Activated T-helper 17 cell treated with anti-CD3 and anti-CD28 coated beads, Interleukin-2, amount 50 U/mL, for 72 hours (primary cell): ENCODE measurements around the gene SNX30. TPM values are rescaled to one million over a fixed set of nuclear protein-coding genes. Genes with fewer than 3 reads are reported as not detected.
A peak's percentile ranks its signal among the peaks of the same experiment; 100 is the strongest.

Source experiments
- ATAC-seq: fragments of 150-1000 bp; cut with Tn5 transposase; replicated peaks from 2 replicates; pipeline ENCODE4 v1.10.0; 2021; ENCODE audit warnings: mild to moderate bottlenecking, moderate library complexity
- H3K27ac Mint-ChIP-seq: one replicate; pipeline ENCODE4 v1.8.0; 2022; ENCODE audit warnings: mixed read lengths
- H3K27me3 Mint-ChIP-seq: one replicate; pipeline ENCODE4 v1.8.0; 2022; ENCODE audit warnings: mixed read lengths
- H3K36me3 Mint-ChIP-seq: one replicate; pipeline ENCODE4 v1.8.0; 2022; ENCODE audit warnings: low read depth, mild to moderate bottlenecking, mixed read lengths
- H3K4me1 Mint-ChIP-seq: one replicate; pipeline ENCODE4 v1.8.0; 2022; ENCODE audit warnings: mixed read lengths
- H3K4me3 Mint-ChIP-seq: one replicate; pipeline ENCODE4 v1.8.0; 2022; ENCODE audit warnings: mild to moderate bottlenecking, mixed read lengths
- H3K9me3 Mint-ChIP-seq: one replicate; pipeline ENCODE4 v1.8.0; 2022; ENCODE audit warnings: mixed read lengths
- total RNA-seq, 2 donors: library from RNA; stranded (reverse); gene quantifications; one replicate each; pipeline ENCODE4 v1.2.3, GENCODE V29; 2022

The SNX30 gene
- total RNA-seq, 2 donors from 2014 or later, result 3.5 to 7.2 TPM

DNA sequence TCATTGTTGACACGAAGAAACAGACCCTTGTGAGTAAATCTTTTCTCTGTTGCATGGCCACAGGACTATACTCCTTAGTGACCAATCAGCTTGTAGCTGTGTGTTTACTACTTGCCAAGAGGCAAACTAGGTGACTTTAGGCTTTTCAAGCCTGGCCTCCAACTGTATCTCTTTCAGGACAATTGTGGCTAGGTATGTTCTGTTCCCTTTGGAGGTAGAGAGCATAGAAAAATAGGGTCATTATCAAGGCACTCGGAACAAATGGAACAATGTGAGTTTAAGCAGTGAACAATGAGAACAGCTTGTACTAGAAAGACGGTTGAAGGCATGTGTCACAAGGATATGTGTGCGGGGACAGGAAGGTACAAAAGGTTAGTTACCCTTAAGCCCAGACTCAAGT lies 92.0 kb downstream of the SNX30 start:
- no peak overlapping the region for H3K4me3 Mint-ChIP-seq
- H3K9me3 Mint-ChIP-seq, result no peaks in the 10 kb centered on the region
- peaks cover 25% of the 10 kb centered on the region for H3K36me3 Mint-ChIP-seq
- no peaks in the 10 kb centered on the region for H3K27me3 Mint-ChIP-seq
- no peak for ATAC-seq
- H3K27ac Mint-ChIP-seq, result peak overlapping the region; percentile 30
- H3K4me1 Mint-ChIP-seq, result peaks cover 12% of the 10 kb centered on the region

DNA sequence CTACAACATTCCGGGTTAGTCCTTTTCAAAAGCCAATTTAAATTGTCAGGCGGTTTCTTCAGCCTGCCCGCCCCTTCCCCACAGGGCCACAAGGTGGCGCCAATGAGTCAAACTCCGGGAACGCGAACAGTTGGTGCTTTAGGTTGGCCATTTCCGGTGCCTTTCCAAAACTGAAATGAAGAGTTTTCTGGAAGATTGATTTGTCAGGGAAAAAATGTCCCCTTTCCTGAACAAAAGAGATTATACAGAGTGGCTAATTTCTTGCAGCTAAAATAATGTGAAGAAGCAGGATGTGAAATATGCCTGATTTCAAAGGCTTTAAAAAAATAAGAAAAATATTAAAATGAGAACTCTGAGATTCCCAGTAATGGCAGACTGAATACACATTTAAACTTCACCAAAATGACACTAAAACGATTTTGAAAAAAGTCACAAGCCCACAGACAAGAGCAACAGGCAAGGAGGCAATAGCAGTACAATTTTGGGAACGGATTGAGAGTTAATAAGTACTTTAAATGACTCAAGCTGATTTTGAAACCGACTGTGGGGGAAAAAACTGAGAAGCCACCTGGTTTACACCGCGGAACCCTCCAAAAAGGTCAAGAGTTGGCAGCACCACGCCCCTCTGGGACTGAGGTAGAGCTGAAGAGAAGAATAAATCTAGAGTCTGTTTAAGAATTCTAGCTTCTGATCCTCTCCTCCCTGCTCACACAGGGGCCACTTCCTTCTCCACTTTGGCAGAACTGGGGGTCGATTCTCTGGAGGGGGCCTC lies 94.4 kb downstream of the SNX30 start:
- Mint-ChIP-seq H3K4me1 (peaks cover 12% of the 10 kb centered on the region), H3K27ac (peak overlapping the region; percentile 53), H3K27me3 (no peaks in the 10 kb centered on the region), H3K4me3 (peak overlapping the region; percentile 49), H3K36me3 (peaks cover 4% of the 10 kb centered on the region), H3K9me3 (no peaks in the 10 kb centered on the region)
- ATAC-seq, result peak; percentile 78

DNA sequence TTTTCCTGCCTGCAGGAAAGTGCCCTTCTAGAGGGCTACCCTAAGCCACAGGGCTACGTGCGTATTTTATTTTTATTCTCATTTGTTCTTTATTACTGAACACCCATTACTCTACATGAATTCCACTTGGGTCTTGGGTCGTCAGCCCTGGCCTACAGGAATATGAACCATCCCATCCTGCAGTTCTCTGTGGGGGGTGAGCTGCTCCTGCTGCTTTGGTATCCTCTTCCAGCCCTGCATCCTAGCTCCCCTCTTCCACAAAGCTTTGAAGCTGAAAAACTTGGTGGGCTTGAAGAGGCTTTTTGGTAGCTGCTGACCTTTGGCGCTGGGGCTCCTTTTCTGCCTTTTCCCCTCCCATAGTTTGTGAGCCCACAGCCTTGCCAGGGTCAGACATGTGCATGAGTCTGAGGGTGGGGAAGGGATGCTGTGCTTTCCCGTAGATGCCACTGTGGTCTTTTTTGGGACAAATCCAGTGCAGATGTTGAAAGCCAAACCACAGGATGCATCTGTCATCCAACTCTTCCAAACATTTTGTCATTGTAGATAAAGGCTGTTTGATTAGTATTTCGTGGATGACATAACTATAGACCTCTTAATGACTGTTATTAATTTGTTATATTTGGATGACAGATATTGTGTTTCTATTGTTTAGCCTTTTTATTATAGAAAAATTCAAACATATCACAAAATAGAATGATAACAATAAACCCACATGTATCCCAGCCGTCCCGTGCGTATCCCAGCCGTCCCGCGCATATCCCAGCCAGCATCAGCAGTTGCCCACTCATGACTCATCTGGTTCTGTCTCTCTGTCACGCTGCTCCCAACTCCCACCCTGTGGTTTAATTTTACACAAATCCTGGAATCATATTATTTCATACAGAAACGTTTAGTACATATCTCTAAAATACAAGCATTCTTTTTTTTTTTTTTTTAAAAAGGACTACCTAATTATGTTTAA lies 96.2 kb downstream of the SNX30 start:
- Mint-ChIP-seq H3K9me3 (no peaks in the 10 kb centered on the region), H3K27me3 (no peaks in the 10 kb centered on the region), H3K4me3 (no peak overlapping the region), H3K27ac (no peak overlapping the region), H3K36me3 (peaks cover 11% of the 10 kb centered on the region), H3K4me1 (peaks cover 12% of the 10 kb centered on the region)
- no peak for ATAC-seq

DNA sequence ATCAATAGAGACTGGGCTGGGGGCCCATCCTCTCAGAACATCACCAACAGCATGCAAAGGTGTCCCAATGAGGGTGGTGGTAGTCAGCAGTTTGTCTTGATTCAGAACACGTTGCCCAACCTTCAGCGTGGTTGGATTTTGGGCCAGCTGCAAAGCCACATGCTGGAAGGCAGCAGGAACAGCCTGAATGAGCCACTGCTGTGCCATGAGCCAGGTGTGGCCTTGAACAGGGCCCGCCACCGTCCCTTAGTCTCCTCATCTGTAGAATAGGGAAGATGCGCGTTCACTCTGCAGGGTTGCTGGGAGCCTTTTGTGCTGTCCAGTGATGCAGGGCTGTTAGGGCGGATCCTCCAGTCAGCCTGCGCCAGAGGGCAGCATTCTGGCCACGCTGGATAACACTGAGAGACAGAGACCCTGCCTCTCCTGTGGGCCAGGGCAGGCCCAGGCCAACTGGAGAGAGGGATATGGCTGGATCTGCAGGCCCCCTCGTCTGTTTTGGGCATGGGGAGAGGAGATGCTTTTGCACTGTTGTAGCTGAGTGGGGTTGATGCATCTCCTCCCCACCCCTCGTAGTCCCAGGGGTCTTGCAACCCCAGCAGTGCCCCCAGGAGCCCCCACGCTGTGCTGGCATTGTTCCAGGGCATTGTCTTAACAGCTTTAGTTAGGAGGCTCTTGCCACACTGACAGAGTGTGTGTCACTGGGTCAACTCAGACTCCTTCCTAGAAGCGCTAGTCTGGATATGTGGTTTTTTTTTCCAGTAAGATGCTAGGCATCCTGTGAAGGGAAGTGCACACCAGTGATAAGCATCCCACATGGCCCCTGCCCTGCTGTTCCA lies 98.0 kb downstream of the SNX30 start:
- peaks cover 15% of the 10 kb centered on the region for H3K36me3 Mint-ChIP-seq
- no peaks in the 10 kb centered on the region for H3K9me3 Mint-ChIP-seq

DNA sequence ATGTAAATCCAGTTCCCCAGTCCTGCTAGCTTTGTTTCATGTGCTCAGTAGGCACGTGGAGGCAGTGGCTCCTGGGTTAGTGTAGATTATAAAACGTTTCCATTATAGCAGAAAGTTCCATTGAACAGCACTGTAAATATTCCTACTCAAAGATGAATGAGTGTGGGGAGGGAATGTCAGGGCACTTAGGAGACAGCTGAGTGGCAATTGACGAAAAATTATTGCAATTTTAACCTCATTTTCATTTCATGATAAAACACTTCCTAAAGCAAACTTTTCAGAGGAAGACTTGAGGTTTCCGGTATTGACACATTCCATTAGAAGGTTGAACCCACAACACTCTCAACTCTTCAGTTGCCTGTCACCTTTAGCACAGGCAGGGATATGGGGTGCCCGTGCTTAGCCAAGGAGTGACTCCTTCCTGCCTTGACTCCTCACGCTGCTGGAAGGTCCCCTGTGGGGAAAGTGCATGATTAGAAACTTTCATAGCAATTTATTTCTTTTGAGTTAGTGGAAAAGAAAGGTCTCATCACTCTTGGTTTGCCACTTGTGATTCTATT lies 98.9 kb downstream of the SNX30 start:
- no peaks in the 10 kb centered on the region for H3K9me3 Mint-ChIP-seq
- ATAC-seq, result peak; percentile 71
- no peak overlapping the region for H3K4me3 Mint-ChIP-seq
- no peak overlapping the region for H3K27ac Mint-ChIP-seq
- H3K4me1 Mint-ChIP-seq, result peaks cover 5% of the 10 kb centered on the region
- peaks cover 15% of the 10 kb centered on the region for H3K36me3 Mint-ChIP-seq
- no peaks in the 10 kb centered on the region for H3K27me3 Mint-ChIP-seq

More for the DNA sequence above, 98.0 kb downstream of the SNX30 start:
- Mint-ChIP-seq H3K4me1 (peaks cover 12% of the 10 kb centered on the region), H3K4me3 (no peak overlapping the region), H3K27me3 (no peaks in the 10 kb centered on the region), H3K27ac (no peak overlapping the region)
- ATAC-seq, result no peak

DNA sequence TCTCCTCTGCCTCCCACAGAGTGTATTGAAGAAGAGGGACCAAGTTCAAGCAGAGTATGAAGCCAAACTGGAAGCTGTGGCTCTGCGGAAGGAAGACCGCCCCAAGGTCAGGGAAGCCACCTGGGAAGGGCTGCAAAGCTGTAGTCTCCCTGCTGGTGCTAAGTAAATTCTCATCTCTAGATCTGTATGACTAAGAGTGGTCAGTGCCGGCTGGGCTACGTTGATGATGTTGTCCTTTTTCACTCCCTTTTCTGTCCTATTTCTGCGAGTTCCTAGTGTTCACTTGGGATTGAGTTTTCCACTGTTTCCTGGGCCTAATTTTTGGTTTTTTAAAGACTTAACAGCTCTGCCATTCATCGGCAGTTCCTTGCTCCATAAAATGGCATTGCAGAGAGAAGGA lies 100.3 kb downstream of the SNX30 start:
- Mint-ChIP-seq H3K9me3 (no peaks in the 10 kb centered on the region), H3K4me1 (no peaks in the 10 kb centered on the region), H3K27me3 (no peaks in the 10 kb centered on the region), H3K27ac (no peak overlapping the region), H3K4me3 (no peak overlapping the region), H3K36me3 (peaks cover 15% of the 10 kb centered on the region)
- ATAC-seq, result no peak

DNA sequence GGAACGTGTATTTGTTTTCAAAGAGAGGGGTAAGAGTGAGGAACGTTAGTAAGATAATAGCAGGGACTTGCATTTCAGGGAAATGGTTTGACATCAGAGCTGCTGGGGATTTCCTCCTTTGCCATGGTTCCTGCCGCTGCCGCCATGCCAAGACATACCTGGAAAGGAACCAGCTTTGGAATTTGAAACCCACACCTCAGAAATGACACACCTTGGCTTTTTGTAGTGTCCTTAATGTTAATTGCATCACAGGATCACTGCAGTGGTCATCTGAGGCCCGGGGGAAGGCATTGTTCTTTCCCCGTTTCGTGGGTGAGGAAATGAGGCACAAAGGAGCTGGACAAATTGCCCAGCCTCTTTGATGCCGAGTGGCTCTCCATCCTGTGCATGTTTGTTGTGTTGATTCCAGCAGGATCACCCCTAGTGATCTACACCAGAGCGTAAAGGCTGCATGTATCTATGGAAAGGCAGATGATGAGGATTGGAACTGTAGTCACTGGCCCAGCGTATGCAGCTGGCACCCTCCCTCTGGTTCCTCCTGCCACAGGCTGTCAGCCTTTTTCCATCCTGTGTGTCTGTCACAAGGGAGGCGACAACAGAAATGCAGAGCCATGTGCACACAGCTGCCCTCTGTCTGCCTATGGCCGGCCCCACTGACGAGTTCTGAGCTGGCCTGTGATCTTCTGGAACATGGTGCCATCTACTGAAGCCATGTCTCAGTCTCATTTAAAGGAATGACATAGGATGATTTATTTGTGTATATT lies 102.4 kb downstream of the SNX30 start:
- no peak overlapping the region for H3K27ac Mint-ChIP-seq
- no peak for ATAC-seq

DNA sequence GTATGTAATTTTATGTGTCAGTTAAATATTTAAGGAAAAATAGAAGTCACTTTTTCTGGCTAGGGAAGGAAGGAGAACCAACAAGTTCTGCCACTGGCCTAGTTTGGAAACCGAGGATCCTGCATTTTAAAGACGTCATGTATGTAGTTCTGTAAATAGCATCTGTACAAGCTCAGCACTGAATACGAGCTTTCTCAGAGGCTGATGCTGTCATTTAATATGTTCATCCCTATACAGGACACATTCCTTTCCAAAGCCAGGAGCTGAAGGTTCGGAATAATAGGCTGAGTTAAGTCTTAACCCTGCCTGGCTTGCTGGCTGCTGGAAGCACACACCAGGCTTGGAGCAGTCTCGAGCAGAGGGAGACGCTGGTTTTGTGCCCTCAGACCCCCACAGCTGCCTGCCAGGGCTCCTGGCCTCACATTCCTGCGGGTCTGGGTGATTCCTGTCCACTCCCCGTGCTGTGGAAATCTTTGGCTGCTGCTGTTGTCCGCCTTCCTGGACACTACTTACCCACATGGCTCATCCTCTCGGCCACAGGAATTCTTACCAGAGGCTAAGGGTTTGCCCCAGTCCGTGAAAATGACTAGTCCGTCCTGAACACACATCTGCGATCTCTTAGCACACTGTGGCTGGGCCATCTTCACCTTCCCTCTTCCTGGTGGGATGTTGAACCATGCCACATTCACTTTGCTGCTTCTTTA lies 103.5 kb downstream of the SNX30 start:
- no peak overlapping the region for H3K4me3 Mint-ChIP-seq
- no peaks in the 10 kb centered on the region for H3K4me1 Mint-ChIP-seq
- ATAC-seq, result no peak
- no peaks in the 10 kb centered on the region for H3K27me3 Mint-ChIP-seq
- no peak overlapping the region for H3K27ac Mint-ChIP-seq
- H3K9me3 Mint-ChIP-seq, result no peaks in the 10 kb centered on the region
- H3K36me3 Mint-ChIP-seq, result peaks cover 15% of the 10 kb centered on the region

More for the DNA sequence above, 102.4 kb downstream of the SNX30 start:
- H3K36me3 Mint-ChIP-seq, result peaks cover 15% of the 10 kb centered on the region
- H3K27me3 Mint-ChIP-seq, result no peaks in the 10 kb centered on the region
- no peaks in the 10 kb centered on the region for H3K9me3 Mint-ChIP-seq
- H3K4me1 Mint-ChIP-seq, result no peaks in the 10 kb centered on the region
- H3K4me3 Mint-ChIP-seq, result no peak overlapping the region

DNA sequence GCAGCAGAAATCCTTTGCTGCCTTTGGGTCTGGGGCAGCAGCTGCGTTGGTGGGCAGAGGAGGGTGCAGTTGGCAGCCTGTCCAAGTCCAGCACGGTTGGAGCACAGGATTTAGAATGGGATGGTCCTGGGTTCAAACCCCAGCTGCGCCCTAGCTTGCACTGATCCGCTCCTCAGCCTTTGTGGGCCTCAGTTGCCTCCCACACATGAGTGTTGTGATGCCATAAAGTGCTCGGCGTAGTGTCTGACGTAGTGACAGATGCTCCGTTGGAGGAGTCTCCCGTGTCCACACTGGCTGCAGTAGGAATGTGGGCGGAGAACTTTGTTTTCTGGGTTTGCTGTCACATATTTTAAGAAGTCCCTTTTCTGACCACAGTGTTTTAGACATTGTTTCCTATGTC lies 104.1 kb downstream of the SNX30 start:
- ATAC-seq, result no peak
- Mint-ChIP-seq H3K4me3 (no peak overlapping the region), H3K4me1 (no peaks in the 10 kb centered on the region), H3K9me3 (no peaks in the 10 kb centered on the region), H3K27ac (peak overlapping the region; percentile 54), H3K27me3 (no peaks in the 10 kb centered on the region), H3K36me3 (peaks cover 15% of the 10 kb centered on the region)

DNA sequence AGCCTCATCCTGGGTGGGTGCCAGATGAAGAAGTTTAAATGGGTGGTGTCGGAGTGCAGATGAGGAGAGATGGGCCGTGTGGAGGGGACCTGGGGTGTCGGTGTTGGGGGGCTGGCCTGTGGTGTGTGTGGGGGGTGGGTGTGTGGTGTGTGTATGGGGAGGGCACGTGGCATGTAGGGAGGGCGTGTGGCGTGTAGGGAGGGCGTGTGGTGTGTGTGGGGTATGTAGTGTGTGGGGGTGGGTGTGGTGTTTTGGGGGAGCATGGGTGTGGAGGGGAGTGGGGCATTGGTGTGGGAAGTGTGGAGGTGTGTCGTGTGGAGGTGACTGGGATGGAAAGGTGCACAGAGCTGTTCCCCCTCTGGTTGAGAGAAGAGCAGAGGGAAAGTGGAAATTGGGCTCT lies 105.6 kb downstream of the SNX30 start:
- no peak overlapping the region for H3K27ac Mint-ChIP-seq
- H3K27me3 Mint-ChIP-seq, result no peaks in the 10 kb centered on the region
- H3K4me1 Mint-ChIP-seq, result no peaks in the 10 kb centered on the region
- H3K4me3 Mint-ChIP-seq, result no peak overlapping the region
- no peak for ATAC-seq
- H3K9me3 Mint-ChIP-seq, result no peaks in the 10 kb centered on the region
- H3K36me3 Mint-ChIP-seq, result peaks cover 10% of the 10 kb centered on the region

DNA sequence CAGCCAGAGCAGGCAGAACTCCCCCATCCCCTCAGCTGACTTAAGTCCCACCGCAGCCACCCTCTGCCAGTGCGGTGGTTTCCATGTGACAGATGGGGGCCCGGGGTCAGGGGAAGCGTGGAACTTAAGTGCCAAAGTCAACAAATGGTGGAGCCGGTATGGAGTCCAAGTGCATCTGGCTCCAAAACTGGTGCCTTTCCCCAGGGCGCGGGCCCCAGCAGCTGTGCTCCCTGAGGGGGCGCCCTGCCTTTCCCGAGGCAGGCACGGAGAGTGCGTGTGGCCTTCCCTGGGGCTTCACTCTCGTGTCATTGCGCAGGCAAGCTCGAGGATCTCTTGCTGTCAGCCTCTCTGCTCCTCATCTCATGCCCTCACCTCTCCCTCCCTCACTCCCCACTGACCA lies 106.3 kb downstream of the SNX30 start:
- Mint-ChIP-seq H3K4me3 (no peak overlapping the region), H3K27me3 (no peaks in the 10 kb centered on the region), H3K4me1 (no peaks in the 10 kb centered on the region), H3K27ac (no peak overlapping the region), H3K36me3 (peaks cover 4% of the 10 kb centered on the region), H3K9me3 (no peaks in the 10 kb centered on the region)
- no peak for ATAC-seq

DNA sequence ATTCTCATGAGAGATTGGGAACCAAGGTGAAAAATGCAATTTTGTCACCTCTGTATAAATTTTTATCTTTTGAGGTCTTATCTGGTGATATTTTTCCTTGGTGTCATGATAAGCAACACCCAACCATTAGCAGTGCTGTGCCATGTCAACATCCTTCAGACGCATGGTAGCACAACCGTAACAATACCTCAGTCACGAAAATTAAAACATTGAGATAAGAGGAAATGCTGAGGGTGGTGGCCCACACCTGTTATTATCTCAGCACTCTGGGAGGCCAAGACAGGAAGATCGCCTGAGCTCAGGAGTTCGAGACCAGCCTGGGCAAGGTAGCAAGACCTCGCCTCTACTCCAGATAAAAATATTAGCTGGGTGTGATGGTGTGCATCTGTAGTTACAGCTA lies 107.4 kb downstream of the SNX30 start:
- H3K4me3 Mint-ChIP-seq, result no peak overlapping the region
- H3K4me1 Mint-ChIP-seq, result no peaks in the 10 kb centered on the region
- H3K9me3 Mint-ChIP-seq, result no peaks in the 10 kb centered on the region
- peaks cover 3% of the 10 kb centered on the region for H3K36me3 Mint-ChIP-seq
- no peak for ATAC-seq
- H3K27ac Mint-ChIP-seq, result no peak overlapping the region
- no peaks in the 10 kb centered on the region for H3K27me3 Mint-ChIP-seq

DNA sequence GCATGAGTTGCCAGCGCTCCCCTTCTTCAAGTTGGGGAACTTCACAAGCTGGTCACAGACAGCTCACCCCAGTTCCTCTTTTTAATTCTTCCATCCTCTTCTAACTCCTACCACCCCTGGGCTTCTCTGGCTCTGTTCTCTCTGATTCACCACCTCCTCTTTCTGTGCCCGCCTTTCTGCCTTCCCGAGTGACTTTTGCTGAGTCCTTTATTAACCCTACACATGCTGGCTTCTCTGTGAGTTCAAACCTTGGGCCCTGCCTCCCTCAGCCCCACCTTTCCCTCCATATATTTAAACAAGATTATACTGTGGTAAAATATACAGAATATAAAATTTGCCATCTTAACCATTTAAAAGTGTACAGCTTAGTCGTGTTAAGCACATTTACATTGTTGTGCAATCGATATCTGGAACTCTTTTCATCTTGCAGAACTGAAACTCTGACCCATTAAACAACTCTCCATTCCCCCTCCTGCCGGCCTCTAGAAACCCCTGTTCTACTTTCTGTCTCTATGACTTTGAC lies 108.1 kb downstream of the SNX30 start:
- no peaks in the 10 kb centered on the region for H3K27me3 Mint-ChIP-seq
- H3K9me3 Mint-ChIP-seq, result no peaks in the 10 kb centered on the region
- no peaks in the 10 kb centered on the region for H3K36me3 Mint-ChIP-seq
- no peak for ATAC-seq
- H3K4me1 Mint-ChIP-seq, result peaks cover 4% of the 10 kb centered on the region
- H3K4me3 Mint-ChIP-seq, result no peak overlapping the region
- H3K27ac Mint-ChIP-seq, result peak overlapping the region; percentile 54
